ENCODE measurements around the gene GUCY1A1. TPM values are rescaled to one million over a fixed set of nuclear protein-coding genes. Genes with fewer than 3 reads are reported as not detected.
A peak's percentile ranks its signal among the peaks of the same experiment; 100 is the strongest.

The GUCY1A1 gene
- total RNA-seq, 3 donors from 2014 or later (not counting 1 experiment from before 2014, with no cell fraction given), result 4.1 to 7.4 (median 5.2) TPM

DNA sequence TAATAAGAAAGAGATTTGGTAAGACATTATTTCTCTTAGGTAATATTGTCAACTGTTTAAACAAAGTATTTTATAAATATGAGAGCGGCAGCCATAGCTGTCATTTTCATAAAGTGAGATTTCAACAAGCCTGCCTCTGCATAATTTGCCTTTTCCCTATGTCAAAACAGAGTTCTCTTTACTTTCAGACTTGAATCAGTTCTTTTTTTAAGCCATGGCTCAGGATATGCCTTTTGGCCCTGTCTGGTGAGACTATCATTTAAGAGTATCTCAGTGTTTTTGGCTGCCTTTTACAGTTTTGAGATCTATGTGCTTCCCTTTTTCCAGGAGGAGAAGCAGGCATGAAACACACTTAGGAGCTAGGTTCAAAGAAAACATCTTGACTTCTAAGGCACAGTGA, 7.5 kb upstream of the GUCY1A1 start:
- Mint-ChIP-seq H3K36me3 (no peaks in the 10 kb centered on the region), H3K4me3 (no peak overlapping the region), H3K4me1 (no peaks in the 10 kb centered on the region), H3K27ac (no peak overlapping the region), H3K27me3 (ENCODE audit: low read depth in 2 of 2) (peaks cover 15 to 45% of the 10 kb centered on the region in 2 donors), H3K9me3 (no peaks in the 10 kb centered on the region)
- no peaks in the 10 kb centered on the region for H3K9me3 ChIP-seq (ENCODE audit: control insufficient read depth, insufficient read depth, low read length)
- ATAC-seq (no peak), DNase-seq (no peak)
- H3K4me3 ChIP-seq (ENCODE audit: low read length), result no peak overlapping the region
- peaks cover 3% of the 10 kb centered on the region for H3K27me3 ChIP-seq (ENCODE audit: control insufficient read depth, insufficient read depth, low read length)
- intact Hi-C loops (cut with micrococcal nuclease), result no loop called here
- H3K4me1 ChIP-seq (ENCODE audit: control insufficient read depth, insufficient read depth, low read length), result no peaks in the 10 kb centered on the region
- H3K27ac ChIP-seq (ENCODE audit: low read length), result no peak overlapping the region
- H3K36me3 ChIP-seq (ENCODE audit: control insufficient read depth, insufficient read depth, low read length), result no peaks in the 10 kb centered on the region
- WGBS (ENCODE audit: insufficient coverage), result 89% methylated on average over 1 of the region's 1 CpG
- TF ChIP-seq, protein P1, sequence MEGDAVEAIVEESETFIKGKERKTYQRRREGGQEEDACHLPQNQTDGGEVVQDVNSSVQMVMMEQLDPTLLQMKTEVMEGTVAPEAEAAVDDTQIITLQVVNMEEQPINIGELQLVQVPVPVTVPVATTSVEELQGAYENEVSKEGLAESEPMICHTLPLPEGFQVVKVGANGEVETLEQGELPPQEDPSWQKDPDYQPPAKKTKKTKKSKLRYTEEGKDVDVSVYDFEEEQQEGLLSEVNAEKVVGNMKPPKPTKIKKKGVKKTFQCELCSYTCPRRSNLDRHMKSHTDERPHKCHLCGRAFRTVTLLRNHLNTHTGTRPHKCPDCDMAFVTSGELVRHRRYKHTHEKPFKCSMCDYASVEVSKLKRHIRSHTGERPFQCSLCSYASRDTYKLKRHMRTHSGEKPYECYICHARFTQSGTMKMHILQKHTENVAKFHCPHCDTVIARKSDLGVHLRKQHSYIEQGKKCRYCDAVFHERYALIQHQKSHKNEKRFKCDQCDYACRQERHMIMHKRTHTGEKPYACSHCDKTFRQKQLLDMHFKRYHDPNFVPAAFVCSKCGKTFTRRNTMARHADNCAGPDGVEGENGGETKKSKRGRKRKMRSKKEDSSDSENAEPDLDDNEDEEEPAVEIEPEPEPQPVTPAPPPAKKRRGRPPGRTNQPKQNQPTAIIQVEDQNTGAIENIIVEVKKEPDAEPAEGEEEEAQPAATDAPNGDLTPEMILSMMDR (IDR thresholded peaks at IDR 0.05), result no peak

DNA sequence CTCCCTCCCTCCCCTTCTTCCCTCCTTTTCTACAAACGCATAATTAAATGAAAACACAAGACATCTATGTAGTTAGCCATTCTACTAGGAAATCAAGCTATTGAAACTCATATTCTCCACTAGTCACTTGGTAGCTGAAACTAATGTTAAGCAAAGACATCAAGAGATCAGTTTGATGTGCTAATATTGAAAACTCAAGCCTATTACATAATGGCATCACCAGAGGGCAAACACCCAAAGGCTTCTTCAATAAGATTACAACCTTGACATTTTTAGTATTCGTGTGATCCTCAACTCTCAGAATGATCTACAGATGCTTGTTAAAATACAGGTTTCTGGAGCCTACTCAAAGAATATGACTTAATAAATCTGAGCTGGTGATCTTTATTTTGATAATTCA, 6.2 kb upstream of the GUCY1A1 start:
- WGBS (ENCODE audit: insufficient coverage), result 81% methylated on average over 2 of the region's 2 CpGs
- Mint-ChIP-seq H3K36me3 (no peaks in the 10 kb centered on the region), H3K9me3 (no peaks in the 10 kb centered on the region), H3K27ac (no peak overlapping the region), H3K27me3 (ENCODE audit: low read depth in 2 of 2) (peaks cover 16 to 46% of the 10 kb centered on the region in 2 donors), H3K4me3 (no peak overlapping the region), H3K4me1 (no peaks in the 10 kb centered on the region)
- no peaks in the 10 kb centered on the region for H3K4me1 ChIP-seq (ENCODE audit: control insufficient read depth, insufficient read depth, low read length)
- ATAC-seq (no peak), DNase-seq (no peak)
- no peaks in the 10 kb centered on the region for H3K9me3 ChIP-seq (ENCODE audit: control insufficient read depth, insufficient read depth, low read length)
- intact Hi-C loops (cut with micrococcal nuclease), result no loop called here
- H3K27ac ChIP-seq (ENCODE audit: low read length), result no peak overlapping the region
- H3K36me3 ChIP-seq (ENCODE audit: control insufficient read depth, insufficient read depth, low read length), result no peaks in the 10 kb centered on the region
- TF ChIP-seq, protein P1 (IDR thresholded peaks at IDR 0.05), result no peak
- peaks cover 3% of the 10 kb centered on the region for H3K27me3 ChIP-seq (ENCODE audit: control insufficient read depth, insufficient read depth, low read length)
- H3K4me3 ChIP-seq (ENCODE audit: low read length), result no peak overlapping the region

DNA sequence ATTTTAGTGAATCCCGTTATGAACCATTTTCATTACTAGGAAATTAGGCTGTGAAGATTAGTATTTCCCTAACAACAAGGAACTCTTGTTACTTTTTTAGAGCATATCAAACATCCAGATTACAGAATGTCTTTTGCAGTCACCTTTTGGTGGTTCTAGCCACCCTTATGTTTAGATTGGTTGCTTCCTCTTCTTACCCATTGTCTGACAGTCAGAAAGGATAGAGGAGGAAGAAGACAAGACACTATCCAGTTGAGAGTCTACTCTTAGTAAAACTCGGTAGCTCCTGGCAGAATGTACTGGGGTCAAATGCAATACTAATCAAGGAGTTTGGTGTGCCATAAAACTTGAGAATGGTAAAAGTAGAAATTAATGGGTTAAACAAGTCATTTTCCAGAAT, 1.6 kb upstream of the GUCY1A1 start:
- H3K36me3 Mint-ChIP-seq, result no peaks in the 10 kb centered on the region
- H3K27me3 ChIP-seq (ENCODE audit: control insufficient read depth, insufficient read depth, low read length), result peaks cover 3% of the 10 kb centered on the region
- no peaks in the 10 kb centered on the region for H3K36me3 ChIP-seq (ENCODE audit: control insufficient read depth, insufficient read depth, low read length)
- H3K4me1 Mint-ChIP-seq, result peaks cover 19 to 27% of the 10 kb centered on the region in 2 donors
- no peak overlapping the region for H3K27ac ChIP-seq (ENCODE audit: low read length)
- H3K27ac Mint-ChIP-seq, result no peak overlapping the region
- H3K4me1 ChIP-seq (ENCODE audit: control insufficient read depth, insufficient read depth, low read length), result peaks cover 7% of the 10 kb centered on the region
- DNase-seq (no peak), ATAC-seq (no peak)
- no peaks in the 10 kb centered on the region for H3K9me3 Mint-ChIP-seq
- no peaks in the 10 kb centered on the region for H3K9me3 ChIP-seq (ENCODE audit: control insufficient read depth, insufficient read depth, low read length)
- intact Hi-C loops (cut with micrococcal nuclease), result no loop called here
- H3K4me3 ChIP-seq (ENCODE audit: low read length), result no peak overlapping the region
- 68% methylated on average over 2 of the region's 2 CpGs for WGBS (ENCODE audit: insufficient coverage)
- peak overlapping the region; percentile 11 for H3K4me3 Mint-ChIP-seq
- peaks cover 13 to 16% of the 10 kb centered on the region in 2 donors for H3K27me3 Mint-ChIP-seq (ENCODE audit: low read depth in 2 of 2)
- TF ChIP-seq, protein P1 (IDR thresholded peaks at IDR 0.05), result no peak

DNA sequence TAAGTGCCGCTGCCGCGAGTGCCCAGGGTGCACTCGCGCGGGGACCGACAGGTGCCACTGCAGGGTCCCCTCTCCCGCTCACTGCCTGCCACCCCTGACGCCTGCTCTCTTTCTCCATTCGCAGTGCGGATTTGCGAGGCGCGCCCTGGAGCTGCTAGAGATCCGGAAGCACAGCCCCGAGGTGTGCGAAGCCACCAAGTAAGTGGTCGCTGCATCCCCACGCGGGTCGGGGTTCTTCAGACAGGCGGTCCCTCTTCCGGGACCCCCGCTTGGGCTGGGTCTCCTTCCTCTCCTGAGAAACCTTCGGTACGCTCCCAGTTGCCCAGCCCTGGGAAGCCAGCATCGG, 547 bp downstream of the GUCY1A1 start:
- H3K9me3 ChIP-seq (ENCODE audit: control insufficient read depth, insufficient read depth, low read length), result no peaks in the 10 kb centered on the region
- peaks cover 3% of the 10 kb centered on the region for H3K27me3 ChIP-seq (ENCODE audit: control insufficient read depth, insufficient read depth, low read length)
- WGBS (ENCODE audit: insufficient coverage), result 2% methylated on average over 27 of the region's 27 CpGs
- peak overlapping the region; percentile 76 to 97 for H3K27ac Mint-ChIP-seq
- TF ChIP-seq, protein P1 (IDR thresholded peaks at IDR 0.05), result no peak
- peak overlapping the region; percentile 61 for H3K4me3 ChIP-seq (ENCODE audit: low read length)
- peak; percentile 68 to 73 (median 72) for ATAC-seq
- intact Hi-C loops (cut with micrococcal nuclease), result loop anchor here (2.0 kb wide), 1 partner anchor 84 kb away; no protein-coding TSS in a partner anchor
- peaks cover 13 to 16% of the 10 kb centered on the region in 2 donors for H3K27me3 Mint-ChIP-seq (ENCODE audit: low read depth in 2 of 2)
- peaks cover 7% of the 10 kb centered on the region for H3K4me1 ChIP-seq (ENCODE audit: control insufficient read depth, insufficient read depth, low read length)
- peak overlapping the region; percentile 76 for H3K27ac ChIP-seq (ENCODE audit: low read length)
- H3K4me1 Mint-ChIP-seq, result peaks cover 19 to 27% of the 10 kb centered on the region in 2 donors
- H3K4me3 Mint-ChIP-seq, result peak overlapping the region; percentile 92
- no peaks in the 10 kb centered on the region for H3K9me3 Mint-ChIP-seq
- DNase-seq, result peak in 1 of 2 donors; percentile 22
- H3K36me3 ChIP-seq (ENCODE audit: control insufficient read depth, insufficient read depth, low read length), result no peaks in the 10 kb centered on the region
- no peaks in the 10 kb centered on the region for H3K36me3 Mint-ChIP-seq

Data from natural killer cell (primary cell).